Putamen (tissue), 1 donor: ENCODE measurements around the gene TENM3.

Experiments
- DNase-seq: peaks from one replicate; pipeline ENCODE4 v3.0.0-alpha.2; 2016; ENCODE audit warnings: low spot score

Gene TENM3

DNA sequence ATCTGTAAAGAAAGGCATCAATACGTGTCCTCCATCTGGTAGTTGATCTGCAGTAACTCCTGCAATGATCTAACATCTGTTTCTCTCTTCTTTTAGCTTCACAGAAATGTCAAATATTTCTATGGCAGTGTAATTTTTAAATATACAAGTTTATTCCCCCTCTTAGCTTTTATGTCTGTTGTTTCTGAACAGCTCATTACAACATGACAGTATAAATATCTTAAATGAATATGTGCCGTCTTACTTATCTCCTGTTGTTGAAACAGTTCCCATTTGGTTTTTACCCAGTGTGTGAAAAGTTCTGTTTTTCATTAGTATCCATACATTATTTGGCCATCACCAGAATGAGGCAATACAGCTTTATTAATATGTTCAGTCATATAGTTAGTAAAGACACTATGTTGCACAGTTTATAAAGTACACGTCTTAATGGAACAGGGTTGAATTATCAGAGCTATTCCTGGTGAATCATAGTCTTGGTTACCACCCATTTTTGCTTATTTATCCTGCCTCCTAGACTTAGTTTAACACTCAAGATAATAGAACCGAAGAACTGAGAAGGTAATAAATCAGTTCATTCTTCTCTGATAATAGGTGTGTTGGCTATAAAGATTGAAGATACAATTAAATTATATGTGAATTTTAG is 321.6 kb downstream of the TENM3 start:
- DNase-seq, result no peak

DNA sequence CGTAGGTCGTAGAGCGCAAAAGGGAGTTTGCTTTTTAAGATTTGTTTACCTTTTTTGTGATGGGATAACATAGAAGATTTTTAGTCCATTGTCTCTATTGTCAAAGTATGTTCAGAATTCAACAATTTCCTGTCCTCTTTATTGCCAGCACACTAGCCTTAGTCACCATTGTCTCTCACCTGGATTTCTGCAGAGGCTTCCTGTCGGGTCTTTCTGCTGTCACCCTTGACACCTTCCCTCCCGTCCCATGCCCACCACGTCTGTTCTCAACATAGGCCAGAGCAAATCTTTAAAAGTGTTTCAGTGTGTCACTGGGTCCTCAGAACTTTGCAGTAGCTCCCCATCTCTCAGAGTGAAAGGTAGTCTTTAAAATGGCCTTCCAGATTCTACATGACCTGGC is 323.9 kb downstream of the TENM3 start:
- no peak for DNase-seq

DNA sequence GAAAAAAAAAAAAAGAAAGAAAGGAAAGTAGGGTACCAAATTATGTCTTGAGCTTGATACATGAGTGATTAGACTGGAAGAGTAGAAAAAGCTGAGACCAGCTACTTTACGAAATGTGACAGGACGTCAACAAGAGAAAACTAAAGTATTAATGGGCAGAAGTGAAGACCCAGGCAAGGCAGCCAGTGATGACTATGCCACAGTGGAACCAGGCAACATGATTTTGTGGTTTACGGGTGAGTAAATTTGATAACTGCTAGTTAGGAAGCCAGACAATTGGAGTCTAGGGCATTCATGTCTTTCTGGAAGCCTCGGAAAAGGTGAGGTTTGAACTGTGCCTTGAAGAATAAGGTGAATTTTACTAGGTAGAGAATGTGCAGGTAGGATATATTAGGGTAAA is 326.4 kb downstream of the TENM3 start:
- DNase-seq, result no peak

DNA sequence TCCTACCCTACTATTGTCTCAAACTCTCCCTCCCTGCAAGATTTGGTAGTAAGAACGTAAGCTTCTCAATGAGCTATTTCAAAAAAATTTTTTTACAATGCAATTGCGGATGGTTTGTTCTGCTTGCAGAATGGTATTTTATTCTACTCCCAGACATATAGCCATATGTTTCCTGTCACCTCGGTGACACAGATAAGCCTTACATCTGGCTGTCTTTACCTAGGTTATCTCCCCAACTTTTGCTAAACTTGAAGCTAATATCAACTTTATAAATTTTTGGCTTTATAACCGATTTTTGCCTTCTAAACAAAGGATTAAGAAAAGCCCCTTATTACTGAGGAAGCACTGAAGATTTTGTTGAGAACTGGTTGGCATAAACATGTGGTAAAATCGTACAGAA is 331.5 kb downstream of the TENM3 start:
- no peak for DNase-seq

DNA sequence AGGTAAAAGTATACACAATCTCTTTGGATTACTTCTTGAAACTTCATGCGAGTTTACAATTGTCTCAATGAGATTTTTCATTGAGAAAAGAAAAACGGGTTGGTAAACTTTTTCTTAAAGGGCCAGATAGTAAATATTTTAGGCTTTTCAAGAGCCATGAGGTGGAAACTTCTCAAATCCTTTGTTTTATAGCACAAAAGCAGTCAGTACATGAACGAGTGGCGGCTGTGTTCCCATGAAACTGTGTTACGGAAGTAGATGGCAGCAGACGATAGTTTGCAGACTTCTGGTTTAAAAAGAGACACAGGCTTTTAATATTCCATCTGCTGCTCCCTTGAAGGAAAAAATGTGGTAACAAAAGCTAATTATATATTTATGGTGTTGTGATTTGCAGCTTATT is 332.0 kb downstream of the TENM3 start:
- DNase-seq, result no peak

DNA sequence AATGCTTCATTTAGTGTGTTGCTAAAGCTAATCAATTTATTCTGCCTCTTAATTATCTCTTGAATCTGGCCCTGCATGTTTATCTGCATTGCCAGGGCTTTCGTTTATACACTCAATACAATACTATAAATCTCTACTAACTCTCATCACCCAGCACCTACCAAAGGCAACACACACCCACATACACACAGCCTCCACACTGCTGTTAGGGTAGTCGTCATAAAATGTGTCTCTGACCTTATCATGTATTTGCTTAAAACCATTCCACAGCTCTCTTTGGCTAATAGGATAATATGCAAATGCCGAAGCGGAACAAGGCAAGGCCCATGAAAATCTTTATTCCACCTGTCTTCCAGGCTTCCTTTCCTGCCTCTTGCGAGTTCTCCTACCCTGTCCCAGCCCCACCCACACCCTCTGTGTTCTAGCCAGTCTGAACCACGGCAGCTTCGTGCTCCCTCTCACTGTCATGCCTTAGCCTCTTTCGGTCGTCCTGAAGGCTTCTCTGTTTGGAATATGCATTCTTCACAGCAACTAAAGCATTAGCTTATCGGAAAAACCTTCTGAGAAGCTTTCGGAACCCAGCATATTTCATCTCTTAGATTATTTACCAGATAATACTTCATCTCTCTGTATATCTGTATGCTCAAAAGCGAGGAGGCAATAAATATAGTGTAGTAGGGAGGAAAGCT is 333.5 kb downstream of the TENM3 start:
- DNase-seq, result no peak

DNA sequence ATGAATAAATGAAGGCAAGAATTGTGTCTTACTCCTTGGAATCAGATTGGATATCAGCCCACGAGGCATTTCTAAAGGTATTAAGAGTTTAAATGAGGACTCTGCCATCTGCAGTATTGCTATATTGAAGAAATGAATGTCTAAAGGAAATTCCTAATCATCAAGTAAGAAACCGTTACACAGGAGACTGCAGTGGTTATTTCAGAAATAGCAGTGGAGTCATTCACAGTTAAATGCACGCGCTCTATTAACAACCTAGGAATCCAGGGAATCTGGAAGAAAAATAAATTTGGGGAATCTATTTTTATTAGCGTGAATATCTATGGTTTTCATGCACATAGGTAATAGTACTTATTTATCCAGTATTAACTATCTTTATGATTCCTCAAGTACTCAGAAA is 334.2 kb downstream of the TENM3 start:
- peak; percentile 20 for DNase-seq

DNA sequence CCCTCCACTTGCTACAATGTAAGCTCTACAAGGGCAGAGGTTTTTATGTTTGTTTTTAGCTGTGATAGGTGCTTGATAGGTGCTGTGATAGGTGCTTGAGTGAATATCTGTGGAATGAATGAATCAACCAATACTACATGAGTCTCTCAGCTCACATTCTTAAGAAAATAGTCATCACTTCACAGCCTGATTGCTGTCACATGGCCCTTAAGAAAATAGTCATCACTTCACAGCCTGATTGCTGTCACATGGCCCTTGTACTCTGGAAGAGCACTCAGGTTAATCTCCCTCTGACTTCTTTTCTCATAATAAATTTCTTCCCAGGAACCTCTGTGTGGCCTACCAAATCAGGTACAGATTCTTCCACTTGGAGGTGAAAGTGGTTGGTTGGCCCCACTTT is 335.2 kb downstream of the TENM3 start:
- no peak for DNase-seq

DNA sequence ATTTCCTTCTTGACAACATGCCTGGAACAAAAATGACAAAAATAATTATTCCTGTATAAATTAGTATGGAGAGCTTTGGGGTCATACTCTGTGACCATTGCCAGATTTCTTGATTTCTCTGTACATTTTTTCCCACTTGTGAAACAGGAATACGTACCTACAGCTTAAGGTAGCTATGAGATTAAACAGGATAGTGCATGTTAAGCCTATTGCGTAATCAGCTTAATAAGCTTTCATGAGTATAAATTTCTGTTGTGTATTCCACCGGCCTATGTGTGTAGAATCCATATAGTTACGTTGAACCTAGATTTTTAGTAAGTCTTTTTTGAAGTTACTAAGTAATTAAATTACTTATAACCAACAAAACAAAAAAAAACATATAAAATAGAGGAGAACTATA is 339.0 kb downstream of the TENM3 start:
- DNase-seq, result no peak

DNA sequence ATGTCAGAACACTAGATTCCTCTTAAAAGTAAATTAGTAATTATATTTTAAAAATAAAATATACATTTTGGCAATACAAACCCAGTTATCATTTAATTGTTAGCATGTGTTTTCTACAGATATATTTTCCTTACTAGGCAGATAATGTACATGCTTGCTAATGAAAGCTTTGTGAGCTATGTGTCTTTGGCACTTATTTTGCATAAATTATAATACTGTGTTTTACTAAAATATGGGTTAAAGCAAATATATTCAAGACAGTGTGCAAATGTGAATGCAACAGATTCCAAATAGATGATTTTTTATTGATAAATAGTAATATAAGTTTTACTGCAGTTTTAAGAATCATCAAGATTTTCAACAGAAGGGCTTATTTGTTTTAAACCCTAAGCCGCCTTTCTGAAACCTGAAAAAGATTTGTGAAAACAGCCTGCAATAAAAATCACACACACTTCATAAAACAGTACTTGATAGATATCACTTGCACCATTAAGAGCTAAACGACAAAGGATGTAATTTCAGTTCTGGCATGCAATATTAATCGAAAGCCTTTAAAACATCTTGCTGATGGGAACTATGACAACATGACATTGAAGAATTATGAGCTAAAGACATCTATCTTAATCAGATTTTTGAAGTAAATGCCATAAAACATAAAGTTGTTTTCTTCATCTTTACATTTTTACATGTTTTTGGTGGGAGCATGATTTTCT is 340.7 kb downstream of the TENM3 start:
- no peak for DNase-seq

DNA sequence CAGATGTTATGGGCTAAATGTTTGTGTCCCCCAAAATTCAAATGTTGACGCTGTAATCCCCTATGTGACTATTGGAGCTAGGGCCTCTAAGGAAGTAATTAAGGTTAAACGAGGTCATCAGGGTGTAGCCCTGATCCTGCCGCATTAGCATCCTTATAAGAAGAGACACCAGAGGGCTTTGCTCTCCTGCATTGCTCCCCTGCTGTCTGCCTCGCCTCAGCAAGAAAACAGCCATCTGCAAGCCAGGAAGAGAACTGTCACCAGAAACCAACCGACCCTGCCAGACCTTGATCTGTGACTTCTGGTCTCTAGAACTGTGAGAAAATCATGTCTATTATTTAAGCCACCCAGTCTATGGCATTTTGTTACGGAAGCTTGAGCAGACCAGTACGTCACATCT is 342.1 kb downstream of the TENM3 start:
- no peak for DNase-seq

DNA sequence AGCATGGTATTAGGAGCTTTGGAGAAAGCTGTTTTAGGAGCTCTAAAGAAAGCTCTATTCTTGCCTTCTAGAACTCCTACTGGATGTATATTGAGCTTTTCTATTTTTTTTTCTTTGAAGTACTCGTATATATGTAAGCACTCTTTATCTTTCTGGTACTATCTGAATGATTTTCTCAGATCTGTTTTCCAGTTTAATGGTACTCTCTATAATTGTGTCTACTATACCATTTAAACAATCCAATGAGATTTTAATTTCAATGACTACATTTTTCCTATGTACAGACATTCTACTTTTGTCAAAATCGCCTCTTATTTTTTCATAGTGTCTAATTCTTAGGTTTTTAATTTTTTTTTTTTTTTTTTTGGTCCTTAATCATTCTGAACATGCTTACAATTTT is 345.9 kb downstream of the TENM3 start:
- no peak for DNase-seq

DNA sequence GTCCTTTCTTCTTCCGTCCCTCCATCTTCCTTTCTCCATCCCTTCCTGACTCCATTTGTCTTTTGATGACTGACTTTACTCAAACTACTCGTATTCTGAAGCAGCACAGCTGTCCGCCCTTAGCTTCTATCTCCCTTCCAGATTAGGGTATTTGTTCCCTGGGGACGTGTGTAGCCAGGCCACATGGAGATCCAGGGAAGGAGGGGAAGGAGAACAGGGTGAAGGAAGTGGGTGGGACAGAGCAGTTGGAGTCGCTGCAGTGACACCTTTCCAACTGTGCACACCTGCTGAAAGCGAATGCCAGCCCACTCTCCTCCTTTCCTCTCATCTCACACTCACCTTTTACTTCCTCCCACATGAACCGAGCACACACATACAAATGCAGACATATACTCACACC is 350.2 kb downstream of the TENM3 start:
- DNase-seq, result no peak

DNA sequence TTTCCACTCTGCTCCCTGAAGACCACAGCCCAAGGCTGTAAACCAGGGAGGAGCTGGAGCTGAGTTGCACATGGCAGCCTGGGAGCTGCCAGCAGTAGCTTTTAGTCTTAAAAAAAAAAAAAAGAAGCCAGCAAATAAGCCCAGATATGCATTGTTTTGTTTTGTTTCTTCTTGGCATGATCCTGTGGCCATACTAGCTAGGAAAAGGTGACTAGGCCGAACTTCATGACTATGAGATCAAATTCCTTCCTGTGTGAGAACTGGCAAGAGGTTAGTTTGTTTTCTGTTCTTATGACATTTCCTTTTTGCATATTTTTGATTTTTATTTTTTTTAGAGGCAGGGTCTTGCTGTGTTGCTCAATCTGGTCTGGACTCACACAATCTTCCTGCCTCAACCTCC is 350.7 kb downstream of the TENM3 start:
- no peak for DNase-seq

DNA sequence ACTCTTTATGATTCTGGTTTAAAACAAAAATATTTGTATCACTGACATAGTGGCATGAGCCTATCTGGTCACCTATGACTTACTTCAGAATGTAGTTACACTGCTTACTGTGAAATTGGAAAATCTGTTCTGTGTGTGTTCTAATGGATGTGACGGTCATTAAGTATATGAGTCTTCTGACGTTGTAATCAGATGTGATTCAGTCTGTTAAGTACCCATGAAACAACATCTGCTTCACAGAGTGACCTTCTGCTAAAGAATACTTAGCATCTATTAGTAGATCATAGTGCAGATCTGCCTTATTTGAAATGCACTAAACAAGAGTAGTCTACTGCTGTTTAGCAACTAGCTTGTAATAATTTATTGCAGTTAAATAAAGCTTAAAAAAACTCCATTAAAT is 356.9 kb downstream of the TENM3 start:
- no peak for DNase-seq

DNA sequence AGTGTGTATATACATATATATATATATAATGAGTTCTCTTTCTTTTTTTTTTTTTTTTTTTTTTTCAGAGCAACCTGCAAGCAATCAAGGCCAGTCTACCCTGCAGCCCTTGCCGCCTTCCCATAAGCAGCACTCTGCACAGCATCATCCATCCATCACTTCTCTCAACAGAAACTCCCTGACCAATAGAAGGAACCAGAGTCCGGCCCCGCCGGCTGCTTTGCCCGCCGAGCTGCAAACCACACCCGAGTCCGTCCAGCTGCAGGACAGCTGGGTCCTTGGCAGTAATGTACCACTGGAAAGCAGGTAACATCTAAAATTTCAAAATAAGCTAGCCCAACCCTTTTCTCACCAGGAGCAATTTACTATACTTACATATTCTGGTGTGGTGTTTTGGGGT is 357.7 kb downstream of the TENM3 start:
- DNase-seq, result no peak

DNA sequence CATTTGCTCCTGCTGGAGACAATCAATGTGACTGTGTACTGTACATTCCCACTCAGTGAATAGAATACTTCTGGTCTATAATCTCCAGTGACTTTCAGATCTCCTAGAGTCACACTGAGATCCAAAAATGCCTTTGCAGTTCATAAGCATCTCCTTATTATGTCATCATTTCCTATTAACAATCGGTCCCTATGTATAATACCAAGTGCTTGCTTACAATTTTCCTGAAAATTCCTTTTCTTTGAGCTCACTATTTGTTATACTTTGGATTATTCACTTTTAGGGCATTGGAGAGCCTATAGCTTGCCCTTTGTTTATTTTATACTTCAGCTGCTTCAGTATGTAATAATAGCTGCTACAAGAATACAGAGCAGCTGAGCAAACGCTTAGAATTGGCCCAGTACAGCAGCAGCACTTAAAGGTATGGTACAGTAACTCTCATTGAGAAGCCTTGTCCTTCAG is 361.0 kb downstream of the TENM3 start:
- no peak for DNase-seq

DNA sequence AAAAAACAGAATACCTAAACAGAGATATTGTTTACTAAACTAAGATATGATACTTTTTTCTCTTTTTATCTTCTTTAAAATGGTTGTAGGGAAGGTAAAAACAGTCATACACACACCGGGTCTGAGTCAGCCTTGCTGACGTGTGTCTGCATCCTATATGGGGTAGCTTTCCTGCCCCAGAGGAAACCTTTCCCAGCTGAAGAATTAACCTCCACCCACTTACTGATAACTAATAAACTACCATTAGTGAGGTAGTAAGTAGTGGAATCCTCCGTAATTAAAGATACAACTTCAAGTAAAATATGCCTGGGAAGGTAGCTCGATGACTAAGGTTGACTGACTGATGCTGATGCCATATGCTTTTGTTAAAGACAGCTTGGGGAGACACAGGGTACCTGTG is 361.8 kb downstream of the TENM3 start:
- DNase-seq, result no peak

DNA sequence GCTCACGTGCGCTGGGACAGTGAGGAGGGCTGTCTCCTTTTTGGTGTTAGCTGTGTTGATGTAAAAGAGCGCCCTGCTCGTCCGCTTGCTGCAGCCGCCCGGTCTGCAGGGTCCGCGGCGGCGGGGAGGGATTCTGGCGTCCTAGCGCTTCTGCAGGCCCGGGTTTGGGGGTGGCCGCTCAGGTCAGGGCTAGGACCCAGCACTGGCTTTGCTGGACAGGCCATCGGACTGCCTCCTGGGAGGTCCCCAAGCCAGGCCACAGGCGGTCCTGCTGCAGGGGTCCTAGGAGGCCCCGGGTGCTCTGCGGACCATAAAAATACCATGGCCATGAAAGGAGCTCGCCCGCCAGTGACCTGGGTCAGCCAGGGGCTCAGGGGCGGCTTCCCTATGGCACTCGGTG is 365.3 kb downstream of the TENM3 start:
- no peak for DNase-seq

DNA sequence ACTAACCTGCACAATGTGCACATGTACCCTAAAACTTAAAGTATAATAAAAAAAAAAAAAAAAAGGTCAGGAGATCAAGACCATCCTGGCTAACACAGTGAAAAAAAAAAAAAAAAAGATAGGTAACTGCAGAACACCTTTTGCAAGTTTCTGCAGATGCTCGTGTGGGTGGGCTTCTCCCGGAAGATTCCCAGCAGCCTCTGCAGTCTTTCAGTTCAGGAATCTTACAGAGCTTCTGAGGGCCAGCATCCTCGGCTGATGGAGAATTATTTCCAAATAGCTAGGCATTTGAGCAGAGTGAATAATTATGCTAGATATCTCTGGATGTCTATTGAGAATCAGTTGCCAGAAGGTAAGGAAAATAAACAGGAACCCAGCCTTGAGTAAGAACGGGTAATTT is 373.3 kb downstream of the TENM3 start:
- DNase-seq, result peak; percentile 59

DNA sequence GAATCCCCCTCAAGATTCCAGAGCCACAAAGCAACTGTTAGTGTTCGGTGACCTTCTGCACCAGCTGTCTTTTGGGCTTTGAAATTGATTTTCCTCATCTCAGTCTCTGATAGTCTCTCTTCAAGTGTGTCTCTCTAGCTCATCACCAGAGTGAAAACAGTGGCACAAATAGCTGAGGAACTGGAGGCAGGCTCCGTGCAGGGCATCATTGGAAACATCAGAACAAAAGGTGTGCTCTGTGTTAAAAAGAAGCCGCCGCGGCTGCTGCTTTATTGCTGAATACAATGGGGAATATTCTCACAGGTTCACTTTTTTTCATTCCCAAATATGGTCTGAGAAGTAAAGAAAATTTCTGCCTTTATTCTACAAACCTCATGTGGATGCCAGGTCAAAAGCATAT is 376.5 kb downstream of the TENM3 start:
- peak; percentile 28 for DNase-seq

DNA sequence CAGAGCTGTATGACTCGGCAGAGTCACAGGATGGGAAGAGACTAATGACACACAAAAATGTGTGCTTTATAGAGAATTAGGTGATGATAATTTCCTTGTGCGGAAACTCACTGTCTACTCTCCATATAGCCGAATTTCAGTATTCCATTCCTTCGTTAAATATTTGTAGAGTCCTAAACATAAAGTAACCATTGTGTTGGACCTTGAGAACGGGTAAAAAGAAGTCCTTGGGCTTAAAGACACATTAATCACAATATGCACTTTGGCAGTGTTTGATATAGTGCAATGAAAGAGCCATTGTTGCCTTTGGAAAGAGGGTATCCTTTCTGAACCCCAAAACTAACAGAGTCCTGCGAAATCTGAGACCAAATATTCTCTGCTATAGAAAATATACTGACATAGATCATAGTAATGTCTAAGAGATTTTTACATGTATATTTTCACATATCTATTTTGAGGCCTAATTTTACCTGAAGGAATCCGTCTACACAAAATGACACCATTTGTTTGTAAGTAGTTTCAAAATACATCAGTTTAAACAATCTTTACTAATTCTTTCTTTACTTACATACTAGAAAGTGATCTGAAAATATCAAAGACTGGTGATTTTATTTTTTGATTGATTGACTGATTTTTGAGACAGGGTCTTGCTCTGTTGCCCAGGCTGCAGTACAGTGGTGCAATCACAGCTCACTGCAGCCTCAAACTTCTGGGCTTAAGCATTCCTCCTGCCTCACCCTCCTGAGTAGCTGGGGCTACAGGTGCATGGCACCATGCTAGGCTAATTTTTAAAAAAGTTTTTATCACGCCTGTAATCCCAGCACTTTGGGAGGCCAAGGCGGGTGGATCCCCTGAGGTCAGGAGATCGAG is 377.1 kb downstream of the TENM3 start:
- DNase-seq, result no peak
